Fibroblast of gingiva (primary cell): ENCODE results near the gene MPP4.
A peak's percentile ranks its signal among the peaks of the same experiment; 100 is the strongest.

Source experiments
- DNase-seq: peaks from one replicate; pipeline ENCODE4 v3.0.0-alpha.2; 2011; ENCODE audit warnings: low read depth

MPP4 gene, protein sequence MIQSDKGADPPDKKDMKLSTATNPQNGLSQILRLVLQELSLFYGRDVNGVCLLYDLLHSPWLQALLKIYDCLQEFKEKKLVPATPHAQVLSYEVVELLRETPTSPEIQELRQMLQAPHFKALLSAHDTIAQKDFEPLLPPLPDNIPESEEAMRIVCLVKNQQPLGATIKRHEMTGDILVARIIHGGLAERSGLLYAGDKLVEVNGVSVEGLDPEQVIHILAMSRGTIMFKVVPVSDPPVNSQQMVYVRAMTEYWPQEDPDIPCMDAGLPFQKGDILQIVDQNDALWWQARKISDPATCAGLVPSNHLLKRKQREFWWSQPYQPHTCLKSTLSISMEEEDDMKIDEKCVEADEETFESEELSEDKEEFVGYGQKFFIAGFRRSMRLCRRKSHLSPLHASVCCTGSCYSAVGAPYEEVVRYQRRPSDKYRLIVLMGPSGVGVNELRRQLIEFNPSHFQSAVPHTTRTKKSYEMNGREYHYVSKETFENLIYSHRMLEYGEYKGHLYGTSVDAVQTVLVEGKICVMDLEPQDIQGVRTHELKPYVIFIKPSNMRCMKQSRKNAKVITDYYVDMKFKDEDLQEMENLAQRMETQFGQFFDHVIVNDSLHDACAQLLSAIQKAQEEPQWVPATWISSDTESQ

DNA sequence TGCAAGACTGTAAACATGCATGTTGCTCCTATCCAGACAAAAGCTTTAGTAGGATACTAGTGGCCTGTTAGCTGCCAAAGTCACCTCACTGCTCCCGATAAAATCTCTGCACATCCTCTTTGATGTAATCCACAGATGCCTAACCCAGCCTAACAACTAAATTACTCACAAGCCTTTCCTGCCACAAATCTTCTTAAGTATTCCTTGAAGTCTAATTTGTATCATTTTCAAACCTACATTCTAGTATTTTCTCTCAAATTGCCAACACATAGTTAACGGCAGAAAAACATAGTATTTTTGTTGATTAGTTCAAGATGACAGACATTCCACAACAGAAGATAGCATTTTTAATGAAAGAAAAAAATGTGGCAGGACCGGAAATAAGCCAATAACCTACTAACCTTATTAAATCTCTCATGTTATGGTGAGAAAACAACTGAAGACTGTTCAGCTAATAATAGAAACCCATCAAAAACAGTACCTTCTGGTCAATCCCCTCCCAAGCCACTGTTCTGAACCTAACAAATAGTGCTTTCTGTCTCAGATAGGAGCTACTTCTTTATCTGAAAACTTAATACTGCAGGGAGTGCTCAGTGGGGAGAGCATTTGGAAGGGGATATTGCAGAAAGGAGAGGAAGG is at the start of gene MPP4:
MPP4 (minus strand) TSS at position 57 of the 639 bp plus-strand sequence. CDS start 4,690 bp downstream, outside the sequence.
- DNase-seq: peak; percentile 32

DNA sequence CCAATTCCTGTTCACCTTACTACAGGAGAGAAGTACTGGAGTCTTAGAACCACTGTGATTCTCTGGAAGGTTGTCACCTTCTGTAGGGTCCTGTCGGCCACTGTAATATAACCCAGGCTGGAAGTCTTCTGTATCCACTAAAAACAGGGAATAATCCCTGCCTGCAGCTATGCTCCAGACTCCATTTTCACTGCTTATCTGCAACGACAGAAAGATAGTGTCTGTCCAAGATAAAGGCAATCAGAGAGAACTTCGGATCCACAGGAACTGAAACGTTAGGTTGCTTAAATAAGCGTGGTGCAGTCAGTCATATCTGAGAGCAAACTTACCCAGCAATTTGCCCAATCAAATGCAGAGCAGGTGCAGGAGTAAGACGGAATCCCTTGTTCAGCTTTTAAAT is 48.1 kb upstream of the MPP4 start:
- DNase-seq: no peak

DNA sequence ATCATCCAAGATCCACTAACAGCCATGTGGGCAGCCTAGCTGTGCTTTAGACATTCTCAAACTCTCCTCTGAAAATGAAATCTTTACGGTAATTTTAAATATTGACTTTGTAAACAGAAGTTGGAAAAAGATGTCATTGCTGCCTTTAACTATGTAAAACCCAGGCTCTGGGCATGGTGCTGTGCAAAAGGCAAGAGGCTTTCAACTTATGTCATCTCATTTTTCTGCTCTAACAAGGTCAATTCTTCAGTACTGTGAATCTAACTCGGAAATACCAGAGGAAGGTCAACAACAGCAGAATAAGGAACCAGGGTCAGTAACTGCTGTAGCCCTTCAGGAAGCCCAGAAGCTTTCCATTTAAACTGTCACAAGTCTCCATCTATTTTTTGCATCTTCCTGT is 37.0 kb upstream of the MPP4 start:
- no peak for DNase-seq

DNA sequence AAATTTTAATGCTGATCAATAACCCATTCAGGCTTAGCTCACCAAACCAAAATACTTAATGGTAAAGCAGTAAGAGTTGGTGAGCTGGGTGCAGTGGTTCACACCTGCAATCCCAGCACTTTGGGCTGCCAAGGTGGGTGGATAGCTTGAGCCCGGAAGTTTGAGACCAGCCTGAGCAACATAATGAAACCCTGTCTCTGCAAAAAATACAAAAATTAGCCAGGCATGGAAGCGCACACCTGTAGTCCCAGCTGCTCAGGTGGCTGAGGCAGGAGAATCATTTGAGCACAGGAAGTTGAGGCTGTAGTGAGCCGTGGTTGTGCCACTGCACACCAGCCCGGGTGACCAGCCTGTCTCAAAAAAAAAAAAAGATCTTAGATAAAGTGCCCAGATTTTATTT is 35.7 kb upstream of the MPP4 start:
- no peak for DNase-seq

DNA sequence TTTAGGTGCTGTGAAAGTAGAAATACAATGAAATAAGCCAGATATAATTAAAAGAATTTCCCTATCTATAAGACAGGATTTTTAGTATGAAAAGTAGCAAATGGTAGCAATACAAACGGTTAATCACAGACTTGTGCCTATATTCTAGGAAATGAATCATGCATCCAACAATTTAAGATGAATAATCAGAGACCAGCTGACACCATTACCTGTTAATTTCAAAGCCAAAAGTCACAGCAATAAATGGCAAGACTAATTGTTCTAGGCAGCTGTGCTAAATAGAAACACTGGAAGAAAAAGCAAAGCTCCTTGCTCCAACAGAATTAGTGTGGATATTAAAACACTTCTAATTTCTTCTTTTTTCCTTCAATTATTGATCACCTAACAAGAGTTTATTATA is 35.1 kb upstream of the MPP4 start:
- no peak for DNase-seq

- no peak for DNase-seq
These were observed 32.3 kb upstream of the MPP4 start for GRCh38 chr2:201730651-201731285.

GRCh38 chr2:201715459-201715858 is 17.0 kb upstream of the MPP4 start:
- DNase-seq: no peak

- no peak for DNase-seq
These were observed 14.3 kb upstream of the MPP4 start for GRCh38 chr2:201712726-201713125.

DNA sequence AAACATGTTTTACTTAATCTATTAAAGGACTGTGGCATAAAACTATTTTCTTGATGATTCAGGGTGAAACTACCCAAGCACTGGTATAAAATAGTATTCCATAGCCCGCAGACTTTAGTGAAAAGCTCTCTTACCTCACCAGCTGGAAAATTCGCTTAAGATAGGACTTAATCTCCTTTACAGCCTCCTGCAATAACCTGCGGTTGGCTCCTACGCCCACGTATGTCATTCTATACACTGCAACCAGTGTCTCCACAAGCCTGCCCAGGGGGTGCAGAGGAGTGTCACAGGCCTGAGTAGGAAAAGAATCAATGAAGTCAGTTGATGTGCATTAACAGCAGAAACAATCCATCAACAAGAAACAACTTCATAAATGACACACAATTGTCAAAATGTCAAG is 11.3 kb upstream of the MPP4 start:
- no peak for DNase-seq

- DNase-seq: no peak
These were observed 10.6 kb upstream of the MPP4 start for GRCh38 chr2:201709049-201709448.

DNA sequence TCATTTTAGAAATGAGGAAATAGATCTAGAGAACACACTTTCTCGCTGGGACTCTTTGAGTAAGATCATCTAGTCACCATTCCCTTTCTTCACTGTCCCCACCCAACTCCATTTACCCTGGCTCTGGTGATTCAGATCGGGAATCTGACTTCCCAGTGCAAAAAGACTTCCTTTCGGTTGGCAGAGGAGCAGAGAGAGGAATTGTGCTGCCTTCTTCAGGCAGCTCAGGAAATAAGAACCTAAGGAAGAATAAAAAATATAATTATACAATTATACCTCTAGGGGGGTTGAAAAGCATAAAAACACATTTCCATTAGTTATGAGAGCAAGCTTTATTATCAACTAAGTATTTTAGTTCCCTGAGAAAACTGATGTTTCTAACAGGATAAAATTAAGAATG is 9.3 kb upstream of the MPP4 start:
- DNase-seq: peak; percentile 47

- DNase-seq: no peak
These were observed 8.7 kb upstream of the MPP4 start for GRCh38 chr2:201707142-201707541.

DNA sequence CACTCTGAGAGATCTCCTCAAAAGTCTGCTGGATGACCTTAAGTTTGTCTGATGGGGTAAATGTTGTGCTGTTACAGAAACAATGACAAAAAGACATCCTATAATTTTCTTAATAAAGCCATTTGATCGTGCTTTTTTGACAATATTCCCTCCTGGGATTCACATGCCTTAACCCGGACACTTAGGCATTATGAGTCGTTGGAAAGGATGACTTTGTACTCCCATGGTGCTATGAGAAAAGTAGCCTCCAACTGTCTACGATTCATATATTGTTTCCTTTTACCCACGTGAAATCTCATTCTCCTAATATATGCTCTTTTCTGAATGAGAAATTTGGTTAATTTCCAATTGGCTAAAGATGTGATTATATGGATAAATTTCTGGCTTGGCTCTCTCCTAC is 6.1 kb upstream of the MPP4 start:
- no peak for DNase-seq

DNA sequence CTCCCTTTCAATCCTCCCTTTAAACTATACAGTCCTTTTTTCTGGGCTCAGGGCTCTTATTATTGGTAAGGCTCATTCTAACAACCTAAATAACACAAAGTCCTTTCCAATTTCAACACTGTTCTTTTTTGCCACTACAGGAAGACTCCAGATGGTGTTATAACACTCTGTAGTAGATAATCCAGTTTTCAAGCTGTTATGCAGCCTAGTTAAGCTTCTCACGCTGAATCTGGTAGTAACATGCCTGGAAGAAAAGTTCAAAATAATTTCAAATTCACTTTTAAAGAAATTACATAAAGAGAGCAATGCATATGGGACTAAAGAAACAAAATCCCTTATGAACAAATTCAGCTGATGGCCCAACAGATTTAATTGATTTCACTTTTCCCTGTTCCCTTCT is 3.2 kb upstream of the MPP4 start:
- DNase-seq: no peak

DNA sequence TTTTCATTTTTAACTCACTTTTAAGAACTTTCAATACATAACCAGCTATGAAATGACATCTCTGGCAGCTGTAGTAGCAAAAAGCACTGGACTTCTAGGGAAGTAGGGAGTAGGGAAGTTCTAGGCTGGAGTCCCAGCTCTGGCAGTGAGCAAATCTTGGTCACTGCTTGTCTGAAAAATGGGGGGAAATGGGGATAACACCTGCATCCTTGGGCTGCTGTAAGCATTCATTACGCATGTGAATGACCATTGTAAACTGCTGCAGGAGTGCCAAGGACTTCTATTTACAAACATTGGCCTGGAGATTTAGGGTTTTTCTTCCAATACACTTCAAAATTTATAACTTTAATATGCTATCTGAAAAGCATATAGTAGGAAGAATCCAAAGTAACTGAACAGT is 972 bp upstream of the MPP4 start:
- no peak for DNase-seq

GRCh38 chr2:201697899-201698298 is 545 bp downstream of the MPP4 start:
- DNase-seq: peak; percentile 65

DNA sequence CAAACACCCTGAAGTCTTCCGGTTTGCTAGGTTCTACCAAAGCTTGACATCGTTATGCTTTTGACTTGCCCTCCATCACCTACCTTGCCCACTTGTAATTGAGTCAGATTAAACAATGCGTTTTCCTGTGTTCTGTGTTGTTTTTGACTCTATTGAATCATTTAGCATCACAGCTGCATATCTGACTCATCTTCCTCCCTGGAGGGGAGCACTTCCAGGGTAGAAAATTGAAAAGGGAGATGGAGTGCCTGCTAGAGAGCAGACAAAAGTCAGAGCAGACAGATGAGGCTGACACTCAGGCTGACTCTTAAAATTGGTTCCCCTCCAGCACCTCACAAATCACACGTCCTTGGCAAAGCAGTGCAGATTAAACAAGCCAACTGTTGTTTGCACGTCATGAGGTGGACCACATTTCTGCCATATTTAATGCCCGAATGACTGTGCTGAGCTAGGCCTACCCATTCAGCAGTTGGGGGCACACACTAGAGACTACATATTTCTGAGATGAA is 2.2 kb downstream of the MPP4 start:
- peak; percentile 44 for DNase-seq

GRCh38 chr2:201685156-201685555 is 13.3 kb downstream of the MPP4 start:
- DNase-seq: no peak

DNA sequence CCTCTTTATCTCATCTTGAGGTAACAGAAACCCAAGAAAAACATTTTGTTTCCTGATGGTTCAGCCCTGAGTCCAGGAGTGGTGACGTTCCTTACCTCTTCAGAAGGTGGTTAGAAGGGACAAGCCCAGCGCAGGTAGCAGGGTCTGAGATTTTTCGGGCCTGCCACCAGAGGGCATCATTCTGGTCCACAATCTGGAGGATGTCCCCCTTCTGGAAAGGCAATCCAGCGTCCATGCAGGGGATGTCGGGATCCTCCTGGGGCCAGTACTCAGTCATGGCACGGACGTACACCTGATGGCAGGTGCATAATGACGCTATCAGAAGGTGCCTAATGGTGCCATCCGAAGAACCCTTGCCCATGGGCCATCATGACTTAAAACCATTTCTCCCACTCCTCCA is 17.7 kb downstream of the MPP4 start:
- DNase-seq: no peak

DNA sequence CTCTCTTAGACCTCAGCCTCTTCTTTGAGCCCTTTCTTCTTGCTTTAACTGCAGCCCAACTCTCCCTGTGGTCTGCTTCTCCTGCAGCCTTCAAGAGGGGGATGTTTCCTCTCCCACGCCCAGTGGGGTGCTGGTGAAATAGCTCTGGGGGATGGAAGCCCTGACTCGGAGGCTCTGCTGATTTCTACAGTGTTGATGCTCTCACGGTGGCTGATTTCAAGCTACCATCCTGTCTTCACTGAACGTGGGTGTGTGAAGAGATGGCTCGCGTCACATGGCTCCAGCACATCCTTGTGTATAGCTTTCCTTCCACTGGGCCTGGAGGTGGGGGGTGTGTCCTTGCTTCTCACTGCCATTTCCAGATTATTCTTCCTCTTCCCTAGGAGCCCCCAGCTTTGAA is 20.0 kb downstream of the MPP4 start:
- DNase-seq: no peak

GRCh38 chr2:201675454-201675853 is 23.0 kb downstream of the MPP4 start:
- no peak for DNase-seq

DNA sequence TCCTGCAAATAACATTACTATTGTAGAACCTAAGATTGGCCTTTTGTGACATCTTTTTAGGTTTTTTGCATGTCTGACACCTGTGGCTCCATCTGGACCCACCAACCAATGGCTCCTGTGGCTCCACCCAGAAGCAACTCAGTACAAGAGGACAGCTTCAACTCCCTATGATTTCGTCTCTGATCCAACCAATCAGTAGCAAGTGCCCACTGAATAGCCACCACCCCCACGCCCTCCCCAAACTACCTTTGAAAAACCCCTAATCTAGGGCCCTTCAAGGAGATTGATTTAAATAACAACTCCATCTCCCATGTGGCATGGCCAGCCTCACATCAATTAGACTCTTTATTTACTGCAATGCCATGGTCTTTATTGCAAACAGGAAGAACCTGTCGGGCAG is 23.6 kb downstream of the MPP4 start:
- no peak for DNase-seq

DNA sequence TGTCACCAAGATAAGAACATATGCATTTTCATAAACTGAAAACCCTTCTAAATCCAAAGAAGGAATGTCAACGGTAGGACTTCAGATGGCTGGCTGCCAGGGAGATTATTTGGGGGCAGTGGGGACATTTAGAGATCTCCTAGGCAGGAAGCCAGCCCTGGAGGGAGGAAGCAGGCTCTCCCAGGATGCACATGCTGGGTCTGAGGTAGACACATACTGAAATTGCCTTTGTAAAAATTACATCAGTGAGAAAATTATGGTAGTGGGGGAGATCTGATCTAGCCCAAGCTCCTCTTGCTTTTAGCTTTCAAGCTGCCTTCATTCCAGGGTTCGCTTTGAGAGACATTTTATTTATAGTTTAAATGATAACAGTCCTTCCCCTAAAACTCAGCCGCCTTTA is 24.1 kb downstream of the MPP4 start:
- DNase-seq: no peak
